Measurements from ENCODE around the gene TPST2.

DNA sequence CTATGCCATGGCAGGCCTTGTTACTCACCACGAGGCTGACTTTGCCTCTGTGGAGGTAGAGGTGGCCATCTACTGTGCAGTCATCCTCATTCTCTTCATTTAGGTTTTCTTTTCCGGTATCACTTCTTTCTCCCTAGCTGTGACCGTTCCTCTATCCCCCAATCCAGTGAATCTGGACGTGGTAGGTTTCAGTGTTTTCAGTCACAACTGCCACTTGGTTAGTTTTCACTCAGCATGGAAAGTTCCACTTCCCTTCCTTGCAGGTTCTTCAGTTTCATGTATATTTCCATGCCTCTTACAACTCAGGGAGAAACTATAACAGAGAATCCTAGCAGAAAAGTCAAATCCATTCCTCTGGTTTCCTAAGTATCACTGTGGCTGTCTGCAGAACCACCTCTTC is 108.2 kb downstream of the TPST2 start:
- TF ChIP-seq CTCF (IDR thresholded peaks at IDR 0.05 in 2 of 3, conservative IDR thresholded peaks at IDR 0.05 in 1 of 3; ENCODE audit: control insufficient read depth in 2 of 3, extremely low read depth in 1 of 3, insufficient read depth in 1 of 3, low read depth in 3 of 3, low read length in 3 of 3) (peak in 1 of 3 experiments; percentile 11; a peak in 1 of 6 replicates), POLR2AphosphoS5 (IDR thresholded peaks at IDR 0.05; ENCODE audit: low read length) (no peak), NFYA (IDR thresholded peaks at IDR 0.05; ENCODE audit: borderline replicate concordance, low read depth, low read length) (no peak), EZH2 (IDR thresholded peaks at IDR 0.05; ENCODE audit: borderline replicate concordance, control insufficient read depth, low read depth, low read length) (no peak), EP300 (IDR thresholded peaks at IDR 0.05; ENCODE audit: borderline replicate concordance in 1 of 2, control insufficient read depth in 1 of 2, low read depth in 2 of 2, low read length in 2 of 2) (peak in 1 of 2 experiments; percentile 47; a peak in 2 of 4 replicates), GABPA (IDR thresholded peaks at IDR 0.05; ENCODE audit: low read depth) (no peak), USF1 (IDR thresholded peaks at IDR 0.05; ENCODE audit: borderline replicate concordance, extremely low read length, insufficient read depth, low read depth, low read length) (no peak)
- TF ChIP-seq, protein P1, sequence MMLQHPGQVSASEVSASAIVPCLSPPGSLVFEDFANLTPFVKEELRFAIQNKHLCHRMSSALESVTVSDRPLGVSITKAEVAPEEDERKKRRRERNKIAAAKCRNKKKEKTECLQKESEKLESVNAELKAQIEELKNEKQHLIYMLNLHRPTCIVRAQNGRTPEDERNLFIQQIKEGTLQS (IDR thresholded peaks at IDR 0.05; ENCODE audit: borderline replicate concordance, extremely low read depth, low read depth, low read length), result no peak
